CD4-positive, alpha-beta T cell treated with Interleukin-17A for 1 hour (primary cell): Measurements from ENCODE around the gene TRIL.
A peak's percentile ranks its signal among the peaks of the same experiment; 100 is the strongest.

ENCODE experiments used
- DNase-seq: peaks from one replicate; pipeline ENCODE4 v3.0.0-alpha.2; 2020

Gene TRIL

DNA sequence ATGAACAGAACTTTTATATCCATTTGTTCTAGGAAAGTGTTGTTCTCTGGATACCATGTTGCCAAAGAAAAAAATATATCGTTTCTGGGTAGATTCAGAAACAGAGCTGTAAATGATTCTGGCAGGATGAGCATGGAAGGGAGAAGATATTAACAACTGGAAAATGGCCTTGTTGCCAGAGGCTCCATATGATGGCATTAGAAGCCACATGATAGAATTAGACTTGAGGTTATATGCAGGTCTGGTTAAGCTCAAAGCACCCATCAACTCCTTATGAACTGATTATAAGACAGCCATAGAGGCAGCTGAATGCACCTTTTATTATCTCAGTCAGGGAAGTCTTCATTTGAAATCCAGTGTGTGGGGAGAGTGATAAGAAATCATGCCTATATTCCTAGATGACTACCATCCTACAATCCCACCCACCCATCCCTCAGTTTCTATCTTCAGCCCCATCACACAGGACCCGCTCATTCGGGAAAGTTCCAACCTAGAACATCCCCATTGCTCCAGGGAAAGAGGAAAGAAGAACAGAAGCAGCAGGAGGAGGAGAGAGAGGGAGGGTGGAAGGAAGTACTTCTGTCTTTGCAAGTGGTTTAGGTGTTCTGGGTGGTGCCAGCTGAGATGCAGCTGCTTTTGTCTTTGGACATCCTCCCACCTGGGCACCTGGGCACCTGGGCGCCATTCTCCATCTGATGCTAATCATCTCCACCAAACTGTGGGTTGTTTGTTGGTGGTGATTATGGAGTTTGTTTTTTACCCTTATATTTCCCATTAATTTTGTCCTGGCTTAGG is 25.5 kb upstream of the TRIL start:
- DNase-seq, result no peak

DNA sequence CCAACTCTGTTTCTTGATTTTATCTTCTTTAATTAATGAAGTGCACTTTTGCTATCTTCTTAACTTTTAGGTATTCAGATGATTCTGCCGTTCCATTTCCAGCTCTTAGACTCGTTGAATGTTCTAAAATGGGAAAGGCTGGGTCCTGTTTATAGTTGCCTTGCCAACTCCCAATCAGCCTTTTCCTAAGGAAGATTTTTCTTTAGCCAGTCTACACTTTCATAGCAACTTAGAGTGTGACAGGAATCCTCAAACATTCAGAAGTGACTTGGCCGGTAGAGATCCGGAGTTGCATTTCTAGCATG is 23.0 kb upstream of the TRIL start:
- DNase-seq, result no peak

DNA sequence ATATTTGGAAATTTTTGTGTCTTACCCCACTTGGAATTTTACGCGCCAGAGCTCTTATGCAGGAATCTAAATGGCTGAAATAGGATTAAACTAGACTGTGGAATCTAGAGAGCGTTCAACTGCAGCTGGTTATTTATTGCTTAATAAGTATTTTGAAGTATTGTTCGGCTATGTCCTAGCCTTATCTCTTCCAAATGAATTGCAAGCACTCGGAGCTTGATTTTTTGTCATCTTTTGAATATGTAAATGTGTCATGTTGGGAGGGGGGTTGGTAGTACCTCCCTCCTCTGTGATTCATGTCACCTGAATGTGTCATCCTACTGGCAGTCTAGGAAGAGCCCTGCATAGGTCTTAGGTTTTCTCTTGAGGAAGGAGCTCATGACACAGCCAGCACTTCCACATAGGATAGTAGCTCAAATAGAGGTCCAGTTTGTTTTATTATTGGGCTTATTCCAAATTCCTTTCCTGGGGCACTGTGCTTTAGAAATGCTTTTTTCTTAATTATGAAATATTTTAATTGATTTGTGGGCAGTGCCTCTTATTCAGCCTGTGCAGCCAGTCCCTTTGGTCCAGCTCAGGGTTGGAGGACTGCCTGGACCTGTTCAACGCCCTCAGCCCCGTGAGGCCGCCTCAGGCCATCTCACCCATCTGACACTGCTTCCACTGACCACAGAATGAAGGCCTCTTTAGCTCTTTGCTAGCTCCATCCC is 22.5 kb upstream of the TRIL start:
- DNase-seq, result no peak

DNA sequence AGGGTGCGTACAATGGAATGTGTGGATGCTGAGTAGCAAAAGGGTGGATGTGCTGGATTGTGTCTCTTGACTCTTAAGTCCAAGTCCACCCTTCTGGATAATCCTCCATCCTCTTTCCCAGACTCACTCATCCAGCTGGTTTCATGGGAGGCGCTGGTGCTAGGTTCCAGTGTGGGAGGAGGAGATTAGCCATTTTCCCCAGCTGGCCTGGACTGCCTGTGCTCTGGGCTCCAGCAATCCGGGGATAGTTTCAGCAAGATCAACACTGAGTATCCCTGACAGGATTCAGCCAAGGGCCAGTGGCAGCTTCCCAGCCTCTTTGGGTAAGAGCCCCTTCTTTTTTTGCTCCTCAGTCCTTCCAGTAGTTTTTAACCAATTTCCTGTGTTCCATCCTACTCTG is 21.6 kb upstream of the TRIL start:
- DNase-seq, result no peak

DNA sequence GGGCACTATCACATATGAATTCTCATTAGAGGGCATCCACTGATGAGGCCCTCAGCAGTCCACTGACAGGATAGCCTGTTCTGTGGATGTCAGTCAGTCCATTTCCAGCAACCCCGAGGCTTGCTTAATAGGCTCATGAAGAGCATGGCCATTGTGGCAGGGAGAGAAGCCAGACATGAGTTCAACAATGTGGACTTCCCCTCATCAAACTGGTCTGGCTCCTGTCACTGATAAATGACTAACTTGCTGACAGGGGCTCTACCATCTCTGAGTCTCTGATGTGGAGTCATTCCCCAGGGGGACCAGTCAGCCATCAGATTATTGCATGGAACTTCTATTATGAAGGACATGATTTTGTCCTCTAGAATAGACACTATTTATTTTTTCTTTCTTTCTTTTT is 19.8 kb upstream of the TRIL start:
- no peak for DNase-seq

DNA sequence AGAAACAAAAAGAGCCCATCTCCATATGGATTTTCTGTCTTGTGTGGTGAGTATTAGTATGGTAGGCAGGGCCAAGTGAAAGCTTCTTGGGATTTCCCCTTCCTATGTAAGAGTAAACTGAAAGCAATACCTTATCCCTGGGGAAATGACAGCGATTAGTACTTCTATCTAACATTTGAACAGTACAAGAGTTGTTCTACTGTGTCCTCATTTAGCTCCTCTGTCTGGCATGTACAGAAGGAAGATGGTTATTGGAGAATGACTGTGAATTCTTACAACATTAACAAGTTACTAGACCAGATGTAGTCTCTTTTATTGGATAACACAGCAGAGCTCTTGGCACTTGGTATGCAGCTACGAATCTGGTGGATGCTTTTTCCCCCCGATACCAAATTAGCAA is 17.9 kb upstream of the TRIL start:
- DNase-seq, result no peak

DNA sequence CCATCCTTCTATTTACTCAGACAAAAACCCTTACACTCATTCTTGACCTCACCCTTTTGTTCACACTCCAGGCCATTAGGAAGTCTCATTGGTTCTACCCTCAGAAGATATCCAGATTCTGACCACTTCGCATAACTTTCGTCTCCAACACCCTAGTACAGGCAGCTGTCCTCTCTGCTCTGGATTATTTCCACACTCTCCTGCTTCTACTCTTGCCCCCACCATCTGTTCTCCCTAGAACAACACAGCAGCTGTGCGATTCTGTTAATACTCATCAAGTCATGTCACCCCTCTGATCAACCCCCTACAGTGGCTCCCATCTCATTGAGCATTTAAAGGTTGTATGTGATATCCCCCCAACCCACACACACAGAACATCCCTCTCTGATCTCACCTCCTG is 15.5 kb upstream of the TRIL start:
- DNase-seq, result no peak

DNA sequence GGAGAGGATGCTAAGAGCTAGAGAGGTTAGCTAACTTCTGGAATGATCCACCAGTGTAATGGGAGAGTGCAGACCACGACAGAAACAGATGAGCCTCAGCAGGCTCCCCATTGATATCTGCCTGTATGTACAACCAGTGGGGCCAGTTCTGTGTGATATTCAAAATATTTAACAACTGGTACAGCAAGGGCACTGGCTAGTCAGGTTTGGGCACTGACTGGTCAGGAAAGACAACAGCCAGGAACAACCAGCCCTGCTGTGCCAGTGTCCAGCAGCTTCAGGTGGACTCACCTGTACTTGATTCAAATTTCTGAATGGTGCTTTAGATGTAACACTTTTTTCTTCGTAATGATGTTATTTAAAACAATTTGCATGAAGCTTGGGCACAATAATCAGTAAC is 5.9 kb upstream of the TRIL start:
- no peak for DNase-seq

DNA sequence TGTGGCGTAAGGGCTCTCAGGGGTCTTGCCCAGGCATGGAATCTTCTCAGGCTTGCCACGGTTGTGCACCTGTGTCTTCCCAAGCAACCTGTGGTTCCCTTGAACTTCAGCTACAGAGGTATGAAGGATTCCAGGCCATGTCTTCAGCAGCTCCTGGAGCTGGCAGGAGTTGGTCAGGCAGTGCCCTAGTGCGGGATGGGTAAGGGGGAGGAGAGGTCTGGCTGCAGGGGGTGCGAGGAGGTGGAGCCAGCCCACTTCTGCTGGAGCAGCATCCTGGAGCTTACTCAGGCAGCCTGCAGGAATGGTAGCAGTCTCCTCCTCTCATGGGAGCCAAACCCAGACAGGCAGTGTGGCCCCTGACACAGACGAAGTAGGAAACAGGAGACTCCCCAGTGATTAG is 3.8 kb upstream of the TRIL start:
- no peak for DNase-seq

DNA sequence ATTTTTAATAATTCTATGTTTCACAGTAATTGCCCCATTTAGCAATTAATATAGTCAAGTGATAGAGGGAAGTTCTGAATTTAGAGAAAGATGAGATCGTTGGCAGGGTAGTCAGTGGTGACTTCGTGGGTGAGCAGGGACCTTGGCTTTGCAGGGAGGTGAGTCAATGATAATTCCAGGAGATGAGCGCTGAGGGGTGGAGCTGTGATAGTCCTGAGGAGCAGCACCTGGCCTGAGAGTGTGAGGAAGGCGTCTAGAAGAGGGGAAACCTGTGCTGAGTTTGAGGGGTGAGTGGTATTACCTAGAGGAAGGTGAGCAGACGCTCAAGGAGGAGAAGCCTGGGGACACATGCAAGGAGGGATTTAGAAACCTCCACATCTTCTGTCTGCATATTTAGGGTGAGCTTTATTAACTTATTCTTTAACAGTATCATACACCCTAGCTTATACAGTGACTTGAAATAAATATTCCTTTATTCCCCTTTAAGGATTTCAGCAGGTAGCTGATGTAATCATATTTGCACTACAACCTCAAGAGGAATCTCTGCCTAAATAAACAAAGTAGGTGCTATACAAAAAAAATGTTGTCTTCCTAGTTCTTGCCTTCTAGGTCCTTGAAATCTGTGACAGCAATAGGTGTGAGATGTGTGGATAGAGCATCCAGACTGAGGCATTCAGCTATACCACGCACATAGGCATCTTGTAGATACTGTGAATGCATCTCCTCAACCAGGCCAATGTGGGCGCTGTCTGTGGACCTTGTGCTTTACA is 2.1 kb upstream of the TRIL start:
- DNase-seq, result no peak

DNA sequence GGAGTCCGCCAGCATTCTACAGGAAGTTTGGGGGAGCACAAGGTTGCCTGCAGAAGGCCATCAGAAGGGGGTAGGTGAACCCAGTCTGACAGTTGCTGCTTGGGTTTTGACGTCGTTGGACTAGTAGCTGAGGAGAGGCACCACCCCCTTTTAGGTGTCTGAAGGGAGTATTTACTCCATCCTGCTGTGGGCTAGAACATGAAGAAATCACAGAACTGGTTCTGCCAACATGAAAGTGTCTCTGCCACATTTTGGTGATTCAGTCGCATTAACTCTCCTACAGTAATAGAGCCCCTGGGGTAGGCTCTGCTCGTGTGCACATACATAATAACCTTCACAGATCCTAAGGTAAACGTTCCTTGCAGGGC is 834 bp upstream of the TRIL start:
- DNase-seq, result no peak

DNA sequence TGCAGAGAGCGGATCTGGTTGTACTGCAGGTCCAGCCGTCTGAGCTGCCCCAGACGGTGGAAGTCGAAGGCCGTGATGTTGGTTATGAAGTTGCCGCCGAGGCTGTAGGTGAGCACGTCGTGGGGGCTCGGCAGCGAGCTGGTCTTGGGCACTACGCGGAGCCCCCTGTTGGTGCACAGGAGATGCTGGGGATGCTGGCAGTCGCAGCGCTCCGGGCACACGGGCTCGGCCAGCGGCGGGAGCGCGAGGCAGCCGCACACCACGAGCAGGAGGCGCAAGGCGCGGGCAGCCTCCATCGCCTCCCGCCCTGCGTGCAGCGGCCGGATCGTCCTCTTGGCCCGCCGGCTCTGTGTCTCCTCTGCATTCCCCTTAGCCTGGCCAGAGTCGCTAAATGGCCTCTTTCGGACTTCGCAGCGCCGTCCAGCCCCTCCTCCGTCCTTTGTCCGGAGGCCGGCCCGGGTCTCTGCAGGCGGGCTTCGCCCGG is 337 bp downstream of the TRIL start:
- DNase-seq, result no peak

DNA sequence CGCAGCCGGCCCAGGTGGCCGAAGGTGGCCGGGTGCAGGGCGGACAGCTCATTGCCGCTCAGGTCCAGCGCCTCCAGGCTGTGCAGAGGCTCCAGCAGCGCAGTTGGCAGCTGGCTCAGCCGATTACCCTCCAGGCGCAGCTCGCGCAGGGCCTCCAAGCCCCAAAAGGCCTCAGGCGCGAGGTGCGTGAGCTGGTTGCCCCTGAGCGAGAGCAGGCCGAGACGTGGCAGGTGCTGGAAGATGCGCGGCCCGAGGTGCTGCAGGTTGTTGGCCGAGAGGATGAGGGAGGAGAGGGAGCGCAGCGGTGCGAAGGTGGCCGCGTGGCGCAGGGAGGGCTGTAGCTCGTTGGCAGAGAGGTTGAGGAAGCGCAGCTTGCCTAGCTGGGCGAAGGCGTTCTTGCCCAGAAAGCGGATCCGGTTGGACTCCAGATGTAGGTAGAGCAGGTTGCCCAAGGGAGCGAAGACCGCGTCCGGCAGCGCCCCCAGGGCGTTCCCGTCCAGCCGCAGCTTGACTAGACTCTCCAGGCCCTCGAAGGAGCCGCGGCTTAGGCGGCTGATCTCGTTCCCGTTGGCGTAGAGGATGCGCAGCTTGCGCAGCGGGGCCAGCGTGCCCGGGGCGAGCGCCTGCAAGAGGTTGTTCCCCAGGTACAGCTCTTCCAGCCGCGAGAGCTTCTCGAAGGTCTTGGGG is 923 bp downstream of the TRIL start:
- DNase-seq, result no peak

DNA sequence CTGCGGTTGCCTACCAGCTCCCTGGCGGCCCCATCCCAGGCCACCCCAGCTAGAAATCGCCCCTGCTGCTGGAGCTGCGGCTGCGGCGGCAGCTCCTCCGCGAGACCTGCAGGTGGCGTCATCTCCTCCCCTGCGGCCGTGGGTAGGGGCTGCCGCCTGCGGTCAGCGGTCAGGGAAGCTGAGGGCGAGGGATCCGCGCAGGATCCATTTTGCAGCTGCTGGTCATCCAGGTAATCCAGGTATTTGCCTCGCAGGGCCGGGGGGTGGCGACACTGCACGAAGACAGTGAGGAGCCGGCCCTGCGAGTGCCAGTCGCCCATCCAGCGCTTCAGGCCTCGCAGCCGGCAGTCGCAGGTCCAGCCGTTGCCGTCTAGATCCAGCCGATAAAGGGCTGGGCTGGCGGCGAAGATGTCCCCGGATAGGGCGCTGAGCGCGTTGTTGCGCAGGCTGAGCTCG is 1.5 kb downstream of the TRIL start:
- no peak for DNase-seq

DNA sequence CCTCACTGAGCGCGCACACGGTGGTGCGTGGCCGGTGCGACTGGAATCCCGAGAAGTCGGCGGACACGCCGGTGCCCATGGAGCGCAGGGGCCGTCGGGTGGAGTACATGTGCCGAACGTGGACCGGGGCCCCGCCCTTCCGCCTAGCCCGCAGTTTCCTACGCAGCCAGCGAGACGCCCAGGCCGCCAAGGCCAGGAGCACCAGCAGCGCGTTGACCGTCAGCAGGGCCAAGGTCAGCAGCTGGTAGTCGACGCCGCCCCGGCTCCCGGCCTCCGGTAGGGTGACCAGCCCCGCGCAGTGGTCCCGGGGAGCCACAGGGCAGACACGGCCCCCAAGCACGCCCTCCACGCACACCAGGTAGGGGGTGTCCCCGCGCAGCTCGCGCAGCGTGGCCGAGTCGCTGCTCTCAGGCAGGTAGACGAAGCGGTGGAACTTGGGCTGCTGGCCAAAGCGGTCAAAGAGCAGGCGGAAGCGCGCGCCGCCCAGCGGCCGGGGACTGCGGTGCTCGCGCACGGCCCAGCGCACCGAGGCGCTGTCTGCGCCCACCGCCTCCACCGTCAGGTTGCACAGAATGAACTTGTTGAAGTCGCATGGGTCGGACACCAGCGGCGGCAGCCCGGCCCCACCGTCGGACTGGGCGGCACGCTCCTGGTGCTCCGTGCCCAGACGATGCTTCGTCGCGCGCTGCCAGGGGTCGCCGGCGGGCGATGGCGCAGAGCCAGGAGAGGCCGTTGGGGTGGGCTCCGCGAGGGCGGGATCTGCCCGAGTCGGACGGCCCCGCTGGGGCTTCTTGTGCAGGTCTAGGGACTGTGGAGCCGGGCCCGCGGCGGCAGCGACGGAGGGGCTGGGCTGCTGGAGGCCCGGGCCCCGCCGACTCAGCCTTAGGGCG is 2.2 kb downstream of the TRIL start:
- DNase-seq, result peak; percentile 10

DNA sequence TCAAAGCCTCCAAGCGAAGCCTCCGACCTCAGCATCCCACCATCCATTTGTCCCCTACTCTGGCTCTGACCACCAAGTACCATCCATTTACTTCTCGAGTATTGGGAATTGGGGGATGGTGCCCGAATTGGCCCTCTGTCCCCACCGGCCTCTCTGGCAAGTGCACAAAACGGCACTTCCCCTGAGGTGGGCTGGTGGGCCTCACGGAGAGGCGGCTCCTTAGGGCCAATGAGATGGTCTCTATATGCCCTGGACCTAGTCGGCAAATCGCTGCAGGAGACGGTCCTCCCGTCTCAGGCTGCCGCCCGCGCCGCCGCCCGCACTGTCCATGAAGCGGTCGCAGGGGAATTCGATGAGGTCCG is 2.8 kb downstream of the TRIL start:
- DNase-seq, result no peak

DNA sequence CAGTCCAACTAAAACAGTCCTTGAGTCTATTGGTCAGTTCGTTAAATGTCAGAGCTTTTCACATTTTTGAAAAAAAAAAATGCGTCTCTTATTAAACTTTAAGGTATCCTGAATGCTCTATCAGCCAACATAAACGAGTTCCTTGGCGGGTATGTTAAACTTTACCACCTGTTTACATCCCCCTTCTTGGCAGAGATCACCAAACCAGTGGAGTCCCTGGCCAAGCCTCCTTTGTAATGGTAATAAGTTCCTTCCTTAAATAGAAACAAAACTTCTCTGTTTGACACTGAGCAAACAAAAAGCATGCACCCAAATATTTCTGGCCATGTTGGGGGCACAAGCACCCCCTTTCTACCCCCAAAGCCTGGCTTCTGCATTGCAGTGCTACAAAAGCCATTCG is 3.2 kb downstream of the TRIL start:
- no peak for DNase-seq

DNA sequence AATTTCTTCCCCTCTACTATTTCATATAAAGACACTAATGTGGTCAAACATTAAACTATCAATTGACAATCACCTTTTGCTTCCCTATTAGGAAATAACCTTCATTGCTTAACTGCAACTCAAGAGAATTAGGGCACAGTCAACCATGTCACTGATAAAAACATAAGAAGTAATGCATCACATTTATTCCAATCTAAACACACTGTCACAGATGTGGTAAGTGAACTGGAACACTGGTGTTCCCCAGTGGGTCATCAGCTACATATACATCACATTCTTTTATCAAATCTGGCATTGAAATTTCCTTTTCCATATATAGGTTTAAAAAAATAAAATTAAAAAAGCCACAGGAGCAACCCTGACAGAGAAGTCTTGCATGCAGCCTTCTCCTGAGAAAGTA is 3.7 kb downstream of the TRIL start:
- DNase-seq, result no peak

DNA sequence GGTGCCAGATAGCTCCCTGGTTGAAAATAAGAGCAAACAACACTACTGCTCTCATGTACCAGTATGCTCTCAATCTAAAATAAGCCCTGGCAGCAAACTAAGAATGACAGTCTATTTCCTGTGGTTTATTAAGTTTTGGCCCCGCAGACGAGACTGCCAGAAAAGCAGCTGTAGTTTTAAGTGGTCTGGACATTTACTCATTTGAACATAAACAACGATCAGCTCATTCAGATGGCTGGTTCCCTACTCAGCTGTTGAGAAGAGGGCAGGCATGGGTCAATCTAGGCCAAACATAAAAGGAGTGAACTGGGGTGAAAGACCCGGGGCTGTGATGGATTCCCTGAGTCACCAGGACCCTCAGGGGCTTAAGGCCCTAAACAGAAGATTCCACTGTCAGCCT is 4.5 kb downstream of the TRIL start:
- DNase-seq, result no peak

DNA sequence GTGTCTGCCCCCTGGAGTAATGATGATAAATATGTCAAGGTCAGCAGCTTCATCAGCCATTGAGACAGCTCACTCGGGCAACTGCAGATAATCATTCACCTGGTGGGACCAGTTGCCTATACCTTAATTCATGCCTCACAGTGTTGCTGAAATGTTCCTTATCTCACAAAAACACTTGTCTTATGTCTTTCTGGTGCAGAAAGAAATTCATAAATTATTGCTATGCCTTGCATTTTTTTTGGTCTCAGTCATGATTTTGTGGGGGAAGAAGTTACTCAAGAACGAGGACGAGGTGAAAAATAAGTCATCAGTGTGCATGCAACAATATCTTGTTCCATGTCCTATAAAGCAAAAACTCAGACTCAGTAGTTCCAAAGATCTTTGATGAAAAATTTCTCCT is 16.0 kb downstream of the TRIL start:
- DNase-seq, result no peak

DNA sequence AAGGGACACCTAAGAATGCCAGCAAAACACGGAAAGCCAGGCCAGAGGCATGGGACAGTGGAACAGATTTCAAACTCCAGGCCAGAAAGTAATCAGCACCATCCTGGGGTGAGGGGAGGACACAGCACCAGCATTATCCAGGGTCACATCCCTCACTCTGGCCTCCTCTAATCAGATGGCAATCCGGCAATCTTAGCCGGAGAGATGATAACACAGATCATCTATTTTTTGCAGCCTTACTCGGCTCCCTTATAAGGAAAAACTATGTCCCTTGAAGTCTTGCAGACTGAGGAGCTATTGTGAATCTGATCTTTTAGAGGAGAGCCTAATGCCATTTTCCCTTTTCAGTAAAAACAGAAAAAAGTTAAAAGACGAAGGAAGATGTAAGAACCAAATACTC is 16.5 kb downstream of the TRIL start:
- DNase-seq, result no peak

DNA sequence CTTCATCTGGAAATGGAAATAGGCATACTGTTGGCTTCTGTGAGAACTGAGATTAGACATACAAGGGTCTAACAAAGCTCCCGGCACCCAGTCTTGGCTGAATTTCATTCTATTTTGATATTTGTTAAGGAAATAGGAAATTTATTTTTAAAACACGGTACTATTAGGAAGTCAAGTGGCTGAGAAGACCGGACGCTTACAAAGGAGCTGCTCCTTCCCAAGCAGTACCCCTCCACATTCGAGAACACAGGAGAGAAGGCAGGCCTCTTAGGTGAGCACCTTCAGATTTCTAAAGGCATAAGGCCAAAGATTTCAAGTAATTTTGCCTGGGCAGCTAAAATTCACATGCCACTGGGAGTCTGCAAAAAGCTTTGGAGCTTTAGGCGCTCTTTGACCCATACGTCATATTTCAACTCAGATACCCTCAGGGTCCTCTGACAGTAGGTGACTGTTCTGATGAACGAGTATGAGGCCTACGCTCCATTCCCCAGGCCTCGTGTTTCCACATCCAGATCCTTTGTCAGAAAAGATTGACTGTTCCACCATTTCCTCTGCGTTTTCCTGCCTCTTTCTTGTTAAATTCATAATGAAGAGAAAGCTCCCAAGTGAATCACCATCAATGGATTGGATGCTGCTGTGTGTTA is 17.3 kb downstream of the TRIL start:
- DNase-seq, result no peak
